ENCODE data around the gene THSD7B.
"Not testable (repeated sequence)": the region's sequence is repeated elsewhere in the genome, so short reads cannot be mapped to it uniquely, and the experiment has no call there.

THSD7B gene

DNA sequence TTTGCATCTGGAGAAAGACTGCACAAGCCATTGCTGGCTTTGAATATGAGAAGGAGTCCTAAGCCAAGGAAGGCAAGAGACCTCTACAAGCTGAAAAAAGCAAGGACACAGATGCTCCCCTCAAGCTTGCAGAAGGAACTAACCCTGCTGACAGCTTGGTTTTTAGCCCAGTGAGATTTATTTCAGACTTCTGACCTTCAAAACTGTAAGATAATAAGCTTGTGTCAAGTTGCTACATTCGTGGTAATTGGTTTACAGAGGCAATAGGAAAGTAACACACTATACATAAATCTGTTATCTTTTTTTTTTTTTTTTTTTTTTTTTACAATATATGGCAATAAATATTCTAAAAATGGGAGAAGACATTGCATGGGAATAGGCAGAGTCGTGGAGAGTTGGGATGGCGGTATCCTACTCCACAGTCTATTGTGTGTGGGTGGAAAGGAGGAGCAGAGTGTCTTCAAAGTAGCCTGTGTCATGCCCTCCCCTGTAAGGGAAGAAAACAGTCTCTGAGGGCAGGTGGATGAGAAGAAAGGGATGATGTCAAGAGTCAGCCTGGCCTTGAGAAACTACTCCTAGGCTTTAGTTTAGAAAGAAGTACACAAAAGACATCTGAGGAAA is 196.9 kb downstream of the THSD7B start:
- no peaks in the 10 kb centered on the region for H3K4me1 ChIP-seq (ENCODE audit: control insufficient read depth, low read length)
- H3K79me2 ChIP-seq (ENCODE audit: control insufficient read depth, low read length) = no peaks in the 10 kb centered on the region
- H3F3A ChIP-seq (ENCODE audit: control insufficient read depth, insufficient read depth) = no peaks in the 10 kb centered on the region
- H3K27ac ChIP-seq (ENCODE audit: low read depth, low read length) = no peak overlapping the region
- H3K4me3 ChIP-seq (ENCODE audit: low read length) = no peak overlapping the region
- no peak overlapping the region for H3K4me2 ChIP-seq (ENCODE audit: low read length)
- H3K27me3 ChIP-seq (ENCODE audit: control insufficient read depth, low read length) = no peaks in the 10 kb centered on the region
- no peaks in the 10 kb centered on the region for H4K20me1 ChIP-seq (ENCODE audit: control insufficient read depth, insufficient read depth, low read depth, low read length)
- H3K9me2 ChIP-seq (replicated peaks; ENCODE audit: control insufficient read depth, low read length) = no peaks in the 10 kb centered on the region
- no peaks in the 10 kb centered on the region for H3K9me3 ChIP-seq (ENCODE audit: control insufficient read depth, insufficient read depth, low read length)
- no peak for TF ChIP-seq EZH2phosphoT487 (IDR thresholded peaks at IDR 0.05; ENCODE audit: borderline replicate concordance, low read length)
- no peak for TF ChIP-seq CTCF (IDR thresholded peaks at IDR 0.05; ENCODE audit: low read depth, low read length, poor library complexity, severe bottlenecking)
- no peaks in the 10 kb centered on the region for H3K36me3 ChIP-seq (ENCODE audit: control insufficient read depth, low read length)

DNA sequence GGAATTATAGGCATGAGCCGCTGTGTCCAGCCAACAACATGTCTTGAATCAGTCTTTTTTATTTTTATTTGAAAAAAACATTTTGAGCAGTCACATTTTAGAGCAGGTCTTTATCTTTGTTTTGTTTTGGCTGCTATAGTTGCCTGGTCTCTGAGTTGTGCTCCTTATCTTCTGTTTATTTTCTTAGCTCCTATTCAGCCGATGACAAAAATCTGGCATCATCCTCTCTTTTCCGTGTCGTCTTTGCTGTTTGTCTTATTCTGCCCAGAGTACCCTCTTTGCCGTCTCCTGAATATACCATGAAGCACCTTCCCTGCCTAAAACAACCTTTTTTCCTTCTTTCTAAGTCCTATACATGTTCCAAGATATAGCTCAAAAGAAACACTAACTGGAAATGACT is 201.1 kb downstream of the THSD7B start:
- no peaks in the 10 kb centered on the region for H3K9me2 ChIP-seq (replicated peaks; ENCODE audit: control insufficient read depth, low read length)
- H3K4me1 ChIP-seq (ENCODE audit: control insufficient read depth, low read length) = no peaks in the 10 kb centered on the region
- H3K4me2 ChIP-seq (ENCODE audit: low read length) = no peak overlapping the region
- H3K36me3 ChIP-seq (ENCODE audit: control insufficient read depth, low read length) = no peaks in the 10 kb centered on the region
- no peaks in the 10 kb centered on the region for H3K27me3 ChIP-seq (ENCODE audit: control insufficient read depth, low read length)
- no peaks in the 10 kb centered on the region for H3K9me3 ChIP-seq (ENCODE audit: control insufficient read depth, insufficient read depth, low read length)
- TF ChIP-seq EZH2phosphoT487 (IDR thresholded peaks at IDR 0.05; ENCODE audit: borderline replicate concordance, low read length) = no peak
- TF ChIP-seq CTCF (IDR thresholded peaks at IDR 0.05; ENCODE audit: low read depth, low read length, poor library complexity, severe bottlenecking) = no peak
- H3K27ac ChIP-seq (ENCODE audit: low read depth, low read length) = no peak overlapping the region
- no peaks in the 10 kb centered on the region for H4K20me1 ChIP-seq (ENCODE audit: control insufficient read depth, insufficient read depth, low read depth, low read length)
- no peak overlapping the region for H3K4me3 ChIP-seq (ENCODE audit: low read length)
- H3F3A ChIP-seq (ENCODE audit: control insufficient read depth, insufficient read depth) = no peaks in the 10 kb centered on the region
- no peaks in the 10 kb centered on the region for H3K79me2 ChIP-seq (ENCODE audit: control insufficient read depth, low read length)

DNA sequence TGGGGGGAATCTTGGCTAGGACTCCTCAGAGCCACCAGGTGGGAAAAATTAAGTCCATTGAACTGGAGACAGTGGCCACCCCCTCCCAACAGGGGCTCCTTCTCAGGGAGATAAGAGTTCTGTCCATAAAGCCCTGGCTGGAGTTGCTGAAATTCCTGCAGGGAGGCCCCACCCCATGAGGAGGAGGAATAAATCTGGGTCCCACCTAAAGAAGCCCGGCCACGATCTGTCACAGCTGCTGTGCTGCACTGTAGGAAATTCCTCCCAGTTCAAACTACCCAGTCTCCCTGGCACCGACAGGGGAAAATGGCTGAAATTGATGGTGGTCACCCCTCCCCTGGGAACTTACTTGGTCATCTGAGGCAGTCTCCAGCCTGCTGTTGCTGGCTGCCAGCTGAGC is 215.0 kb downstream of the THSD7B start:
- TF ChIP-seq CTCF (IDR thresholded peaks at IDR 0.05; ENCODE audit: low read depth, low read length, poor library complexity, severe bottlenecking) (no peak), EZH2phosphoT487 (IDR thresholded peaks at IDR 0.05; ENCODE audit: borderline replicate concordance, low read length) (no peak)
- Histone ChIP-seq H3K4me1 (ENCODE audit: control insufficient read depth, low read length) (no peaks in the 10 kb centered on the region), H3K4me3 (ENCODE audit: low read length) (no peak overlapping the region)

GRCh38 chr2:136981689-136982088 is 216.3 kb downstream of the THSD7B start:
- not testable (repeated sequence) for H3K36me3 ChIP-seq (ENCODE audit: control insufficient read depth, low read length); H3K9me3 ChIP-seq (ENCODE audit: control insufficient read depth, insufficient read depth, low read length); H3K27me3 ChIP-seq (ENCODE audit: control insufficient read depth, low read length); H3K27ac ChIP-seq (ENCODE audit: low read depth, low read length); H3F3A ChIP-seq (ENCODE audit: control insufficient read depth, insufficient read depth); H4K20me1 ChIP-seq (ENCODE audit: control insufficient read depth, insufficient read depth, low read depth, low read length); H3K4me2 ChIP-seq (ENCODE audit: low read length); H3K79me2 ChIP-seq (ENCODE audit: control insufficient read depth, low read length); H3K9me2 ChIP-seq (replicated peaks; ENCODE audit: control insufficient read depth, low read length); H3K4me3 ChIP-seq (ENCODE audit: low read length); H3K4me1 ChIP-seq (ENCODE audit: control insufficient read depth, low read length)

More for the DNA sequence above, 215.0 kb downstream of the THSD7B start:
- Histone ChIP-seq H3K27me3 (ENCODE audit: control insufficient read depth, low read length) (no peaks in the 10 kb centered on the region), H3F3A (ENCODE audit: control insufficient read depth, insufficient read depth) (no peaks in the 10 kb centered on the region), H3K4me2 (ENCODE audit: low read length) (no peak overlapping the region), H3K36me3 (ENCODE audit: control insufficient read depth, low read length) (no peaks in the 10 kb centered on the region), H3K9me3 (ENCODE audit: control insufficient read depth, insufficient read depth, low read length) (no peaks in the 10 kb centered on the region), H3K9me2 (replicated peaks; ENCODE audit: control insufficient read depth, low read length) (no peaks in the 10 kb centered on the region), H3K27ac (ENCODE audit: low read depth, low read length) (no peak overlapping the region), H4K20me1 (ENCODE audit: control insufficient read depth, insufficient read depth, low read depth, low read length) (no peaks in the 10 kb centered on the region), H3K79me2 (ENCODE audit: control insufficient read depth, low read length) (no peaks in the 10 kb centered on the region)

Measured in DOHH2 (cell line).